Endothelial cell (in vitro differentiated cells): ENCODE data around the gene ELOVL1. TPM values are rescaled to one million over a fixed set of nuclear protein-coding genes. Genes with fewer than 3 reads are reported as not detected.

Experiments
- DNase-seq: peaks from one replicate; pipeline ENCODE4 v3.0.0; 2021; ENCODE audit warnings: low spot score
- H3K27ac Mint-ChIP-seq: one replicate; pipeline ENCODE4 v1.8.0; 2021; ENCODE audit warnings: mixed read lengths, inconsistent platforms; ENCODE audit not compliant: unreplicated experiment
- H3K27me3 Mint-ChIP-seq: one replicate; pipeline ENCODE4 v1.8.0; 2021; ENCODE audit warnings: mild to moderate bottlenecking, moderate library complexity, mixed read lengths, inconsistent platforms; ENCODE audit not compliant: unreplicated experiment
- H3K36me3 Mint-ChIP-seq: one replicate; pipeline ENCODE4 v1.8.0; 2021; ENCODE audit warnings: mild to moderate bottlenecking, low read depth, mixed read lengths, inconsistent platforms; ENCODE audit not compliant: unreplicated experiment
- H3K4me1 Mint-ChIP-seq: one replicate; pipeline ENCODE4 v1.8.0; 2021; ENCODE audit warnings: mild to moderate bottlenecking, mixed read lengths, inconsistent platforms; ENCODE audit not compliant: unreplicated experiment
- H3K4me3 Mint-ChIP-seq: one replicate; pipeline ENCODE4 v1.8.0; 2021; ENCODE audit warnings: mild to moderate bottlenecking, mixed read lengths, inconsistent platforms; ENCODE audit not compliant: unreplicated experiment
- H3K9me3 Mint-ChIP-seq: one replicate; pipeline ENCODE4 v1.8.0; 2021; ENCODE audit warnings: mixed read lengths, inconsistent platforms; ENCODE audit not compliant: unreplicated experiment
- total RNA-seq: library from RNA; stranded (reverse); fragmentation: NEBNext Ultra II Directional; extraction: Animal tissue kit (Norgen Biotek cat#: 25700); gene quantifications from one replicate; pipeline ENCODE4 v1.2.1, GENCODE V29; 2021; ENCODE audit not compliant: unreplicated experiment
- TF ChIP-seq, protein P1 (sequence below): fragments of 200-600 bp; sonication (generic); IDR thresholded peaks from one replicate; pipeline ENCODE4 v1.5.0; 2021; ENCODE audit warnings: antibody characterized with exemption; ENCODE audit not compliant: unreplicated experiment

ELOVL1 gene
- total RNA-seq, 1 donor from 2014 or later, result 88.7 TPM

DNA sequence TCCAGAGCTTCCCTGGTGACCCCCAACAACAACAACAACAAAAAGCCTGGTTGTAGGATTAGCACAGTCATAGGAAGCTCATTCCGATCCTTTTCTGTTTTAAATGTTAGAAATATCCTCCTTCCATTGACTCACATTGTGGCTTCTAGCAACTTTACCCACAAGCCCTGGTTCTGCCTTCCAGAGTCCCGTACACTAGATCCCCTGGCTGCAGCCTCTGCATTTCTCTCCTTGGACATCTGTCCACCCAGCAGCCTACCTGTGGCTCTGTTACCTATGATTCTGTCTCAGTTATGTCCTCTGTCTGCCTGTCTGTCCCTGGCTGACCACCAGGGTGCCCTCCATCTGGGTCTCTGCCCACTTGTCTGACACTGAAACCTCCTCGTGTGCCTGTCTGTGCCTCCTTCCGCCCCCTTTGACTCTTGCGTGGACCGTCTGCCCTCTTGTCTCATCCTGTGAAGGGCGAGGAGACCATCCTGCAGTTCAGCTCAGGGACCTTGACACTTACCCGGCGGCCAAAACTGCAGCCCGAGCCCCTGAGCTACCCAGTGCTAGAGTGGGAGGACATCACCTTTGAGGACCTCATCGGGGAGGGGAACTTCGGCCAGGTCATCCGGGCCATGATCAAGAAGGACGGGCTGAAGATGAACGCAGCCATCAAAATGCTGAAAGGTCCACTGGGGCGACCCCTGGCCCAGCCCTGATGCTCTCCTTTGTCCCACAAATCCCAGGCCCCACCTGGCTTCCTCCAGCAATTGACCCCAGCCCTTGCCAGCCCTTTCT is 50.9 kb downstream of the ELOVL1 start:
- Mint-ChIP-seq H3K27ac (no peak overlapping the region), H3K4me1 (peaks cover 5% of the 10 kb centered on the region), H3K27me3 (peaks cover 29% of the 10 kb centered on the region), H3K4me3 (peak overlapping the region; percentile 66), H3K36me3 (peaks cover 74% of the 10 kb centered on the region), H3K9me3 (no peaks in the 10 kb centered on the region)
- DNase-seq, result no peak
- TF ChIP-seq, protein P1, sequence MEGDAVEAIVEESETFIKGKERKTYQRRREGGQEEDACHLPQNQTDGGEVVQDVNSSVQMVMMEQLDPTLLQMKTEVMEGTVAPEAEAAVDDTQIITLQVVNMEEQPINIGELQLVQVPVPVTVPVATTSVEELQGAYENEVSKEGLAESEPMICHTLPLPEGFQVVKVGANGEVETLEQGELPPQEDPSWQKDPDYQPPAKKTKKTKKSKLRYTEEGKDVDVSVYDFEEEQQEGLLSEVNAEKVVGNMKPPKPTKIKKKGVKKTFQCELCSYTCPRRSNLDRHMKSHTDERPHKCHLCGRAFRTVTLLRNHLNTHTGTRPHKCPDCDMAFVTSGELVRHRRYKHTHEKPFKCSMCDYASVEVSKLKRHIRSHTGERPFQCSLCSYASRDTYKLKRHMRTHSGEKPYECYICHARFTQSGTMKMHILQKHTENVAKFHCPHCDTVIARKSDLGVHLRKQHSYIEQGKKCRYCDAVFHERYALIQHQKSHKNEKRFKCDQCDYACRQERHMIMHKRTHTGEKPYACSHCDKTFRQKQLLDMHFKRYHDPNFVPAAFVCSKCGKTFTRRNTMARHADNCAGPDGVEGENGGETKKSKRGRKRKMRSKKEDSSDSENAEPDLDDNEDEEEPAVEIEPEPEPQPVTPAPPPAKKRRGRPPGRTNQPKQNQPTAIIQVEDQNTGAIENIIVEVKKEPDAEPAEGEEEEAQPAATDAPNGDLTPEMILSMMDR, result peak; percentile 31

GRCh38 chr1:43315963-43316737 is 51.7 kb downstream of the ELOVL1 start:
- Mint-ChIP-seq H3K27ac (no peak overlapping the region), H3K9me3 (no peaks in the 10 kb centered on the region), H3K27me3 (peaks cover 31% of the 10 kb centered on the region)

GRCh38 chr1:43315481-43315880 is 52.3 kb downstream of the ELOVL1 start:
- peaks cover 76% of the 10 kb centered on the region for H3K36me3 Mint-ChIP-seq
- no peak overlapping the region for H3K27ac Mint-ChIP-seq
- no peaks in the 10 kb centered on the region for H3K9me3 Mint-ChIP-seq
- peak overlapping the region; percentile 65 for H3K4me3 Mint-ChIP-seq
- DNase-seq, result no peak
- TF ChIP-seq, protein P1, result no peak
- peaks cover 8% of the 10 kb centered on the region for H3K4me1 Mint-ChIP-seq
- peaks cover 35% of the 10 kb centered on the region for H3K27me3 Mint-ChIP-seq

More at GRCh38 chr1:43315963-43316737, 51.7 kb downstream of the ELOVL1 start:
- Mint-ChIP-seq H3K4me1 (peaks cover 2% of the 10 kb centered on the region), H3K4me3 (peak overlapping the region; percentile 56), H3K36me3 (peaks cover 73% of the 10 kb centered on the region)
- TF ChIP-seq, protein P1, result no peak
- DNase-seq, result no peak

DNA sequence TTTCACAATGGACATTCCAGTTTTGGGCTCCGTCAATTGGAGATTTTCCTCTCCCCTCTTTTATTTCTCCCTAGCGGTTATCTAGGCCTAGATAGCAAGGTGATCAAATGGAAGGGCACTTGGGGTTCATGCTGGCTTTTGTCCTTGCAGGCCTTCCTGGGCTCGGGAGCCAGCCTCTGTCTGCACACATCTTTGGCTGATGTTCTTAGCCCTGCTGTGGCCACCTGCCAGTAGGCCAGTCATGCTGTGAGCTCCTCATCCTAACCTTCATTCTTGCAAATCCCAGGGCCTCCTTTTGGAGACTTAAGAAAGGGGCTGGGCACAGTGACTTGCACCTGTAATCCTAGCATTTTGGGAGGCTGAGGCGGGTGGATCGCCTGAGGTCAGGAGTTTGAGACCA is 53.6 kb downstream of the ELOVL1 start:
- Mint-ChIP-seq H3K36me3 (peaks cover 78% of the 10 kb centered on the region), H3K4me1 (peaks cover 15% of the 10 kb centered on the region)
- DNase-seq, result no peak

More for the DNA sequence above, 53.6 kb downstream of the ELOVL1 start:
- TF ChIP-seq, protein P1, result no peak
- Mint-ChIP-seq H3K4me3 (no peak overlapping the region), H3K9me3 (no peaks in the 10 kb centered on the region), H3K27ac (no peak overlapping the region), H3K27me3 (peaks cover 33% of the 10 kb centered on the region)
